ENCODE measurements around the gene GAREM2.

- TF ChIP-seq CTCF (IDR thresholded peaks at IDR 0.05) (no peak), POLR2A (IDR thresholded peaks at IDR 0.05) (no peak)
These were observed 9.9 kb upstream of the GAREM2 start for GRCh38 chr2:26162963-26163362.
